RWPE1 (cell line): Measurements from ENCODE around the gene VRK1.

Source experiments
- CTCF ChIA-PET: fragments of 350-600 bp; sonication (Branson Sonifier 250); formaldehyde crosslinking; extraction: SDS; loops from one replicate; lab custom pipeline; 2021; lab: Yijun Ruan, JAX
- POLR2A ChIA-PET: fragments of 400-600 bp; formaldehyde crosslinking; extraction: SDS; loops from one replicate; lab custom pipeline; 2020; ENCODE audit warnings: antibody characterized with exemption; ENCODE audit not compliant: low non-redundant PET; lab: Yijun Ruan, JAX
- DNase-seq: peaks from one replicate; pipeline ENCODE4 v3.0.0; 2012; ENCODE audit warnings: low spot score
- H3K27ac ChIP-seq: fragments of 450-650 bp; 2 replicates; pipeline ENCODE4 v1.5.1; 2017
- CTCF ChIP-seq: fragments of 450-650 bp; conservative IDR thresholded peaks from 2 replicates; pipeline ENCODE4 v1.5.1; 2017; ENCODE audit warnings: low read depth, mild to moderate bottlenecking

The VRK1 gene

DNA sequence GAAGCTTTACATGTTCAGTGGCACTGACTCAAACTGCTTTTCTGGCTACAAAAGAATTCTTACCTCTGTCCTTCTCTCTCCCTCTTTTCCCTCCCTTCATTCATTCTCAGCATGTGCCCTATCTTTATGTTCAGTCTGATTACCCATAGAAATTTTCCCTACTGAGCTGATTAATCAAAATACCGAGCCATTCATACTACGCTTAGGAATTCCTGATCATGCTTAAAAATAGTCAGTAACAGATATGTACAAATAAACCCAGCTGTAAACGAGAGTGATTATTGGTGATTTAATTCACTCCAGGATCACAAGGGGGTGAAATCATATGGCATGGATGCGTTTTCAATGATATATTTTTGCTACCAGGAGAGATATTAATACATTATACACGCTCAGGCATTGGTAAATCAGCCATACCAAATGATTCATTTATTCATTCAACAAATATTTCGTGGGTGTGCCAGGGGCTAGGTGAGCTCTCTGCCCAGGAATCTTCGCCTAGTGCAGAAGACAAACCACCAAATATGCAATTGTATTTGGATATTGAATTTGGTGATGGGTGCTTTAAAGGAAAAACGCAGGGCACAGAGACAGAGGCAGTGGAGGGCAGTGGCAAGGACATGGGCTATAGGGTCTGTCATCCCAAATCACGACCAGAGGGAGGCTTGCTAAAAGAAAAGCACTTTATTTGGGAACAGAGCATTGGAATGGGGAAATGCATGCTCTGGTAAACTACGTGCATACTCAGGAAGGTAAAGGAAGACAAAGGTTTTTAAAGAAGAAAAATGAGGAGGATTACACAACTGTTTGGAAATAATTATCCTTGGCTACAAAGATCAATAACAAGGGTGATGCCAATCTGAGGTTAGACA is 13.9 kb upstream of the VRK1 start:
- peak; percentile 57 for DNase-seq
- ChIA-PET CTCF (no interaction called here), POLR2A (no interaction called here)
- H3K27ac ChIP-seq: no peak overlapping the region
- TF ChIP-seq CTCF: no peak

DNA sequence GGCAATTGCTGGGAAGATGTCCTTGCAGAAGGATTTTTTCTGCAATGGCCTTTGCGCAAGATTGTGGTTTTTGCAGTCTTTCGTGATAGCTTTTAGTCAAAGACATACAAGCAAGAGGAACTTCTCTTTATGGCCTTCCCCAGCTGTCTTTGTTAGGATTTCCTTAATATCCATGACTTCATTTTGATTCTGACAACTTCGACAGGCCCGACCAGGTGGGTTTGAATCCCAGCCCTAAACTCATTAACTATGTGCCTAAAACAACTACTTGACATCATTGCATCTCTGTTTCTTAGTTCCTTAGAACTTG is 13.3 kb upstream of the VRK1 start:
- no peak overlapping the region for H3K27ac ChIP-seq
- TF ChIP-seq CTCF: no peak
- ChIA-PET CTCF (no interaction called here), POLR2A (no interaction called here)
- no peak for DNase-seq

DNA sequence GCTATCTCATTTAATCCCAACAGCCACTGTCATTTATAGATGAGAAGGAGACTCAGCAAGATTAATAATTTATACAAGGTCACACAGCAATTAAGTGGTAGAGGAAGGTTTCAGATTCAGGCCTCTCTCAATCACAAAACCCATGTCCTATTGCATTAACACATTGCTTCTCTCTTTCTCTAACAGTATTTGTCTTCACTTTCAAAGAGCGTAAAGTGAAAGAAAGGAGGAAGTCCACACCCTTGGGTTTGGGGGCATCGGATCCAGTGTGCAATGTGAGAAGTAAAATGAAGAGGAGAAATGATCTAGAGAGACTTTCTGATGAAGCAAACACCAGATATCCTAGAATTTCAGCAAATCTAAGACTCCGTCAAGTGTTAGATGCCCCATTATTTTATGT is 7.0 kb upstream of the VRK1 start:
- no peak overlapping the region for H3K27ac ChIP-seq
- POLR2A ChIA-PET: no interaction called here
- DNase-seq: no peak
- CTCF ChIA-PET: interaction anchor here (0.6 kb wide), 1 partner anchor 449 kb away, joined by 4 read pairs; no protein-coding TSS in a partner anchor
- no peak for TF ChIP-seq CTCF

DNA sequence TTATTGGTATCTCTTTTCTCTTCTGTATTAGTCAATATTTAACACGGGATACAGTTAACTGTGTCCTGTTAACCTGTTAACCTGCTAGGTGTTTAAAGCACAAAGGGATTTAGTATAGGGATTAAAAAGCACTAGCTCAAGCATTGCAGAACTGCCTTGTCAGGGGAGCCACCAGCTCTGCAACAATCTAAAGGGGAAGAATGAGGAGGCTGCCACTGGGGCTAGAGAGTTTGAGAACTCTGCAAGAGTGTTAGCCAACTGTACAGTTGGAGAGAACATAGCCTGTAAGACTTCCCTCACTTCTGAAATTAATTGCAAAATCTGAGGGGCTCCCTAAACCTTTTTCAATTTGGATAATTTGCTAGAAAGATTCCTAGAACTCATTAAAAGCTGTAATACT is 6.5 kb upstream of the VRK1 start:
- CTCF ChIA-PET: no interaction called here
- no peak for TF ChIP-seq CTCF
- H3K27ac ChIP-seq: no peak overlapping the region
- POLR2A ChIA-PET: no interaction called here
- no peak for DNase-seq

DNA sequence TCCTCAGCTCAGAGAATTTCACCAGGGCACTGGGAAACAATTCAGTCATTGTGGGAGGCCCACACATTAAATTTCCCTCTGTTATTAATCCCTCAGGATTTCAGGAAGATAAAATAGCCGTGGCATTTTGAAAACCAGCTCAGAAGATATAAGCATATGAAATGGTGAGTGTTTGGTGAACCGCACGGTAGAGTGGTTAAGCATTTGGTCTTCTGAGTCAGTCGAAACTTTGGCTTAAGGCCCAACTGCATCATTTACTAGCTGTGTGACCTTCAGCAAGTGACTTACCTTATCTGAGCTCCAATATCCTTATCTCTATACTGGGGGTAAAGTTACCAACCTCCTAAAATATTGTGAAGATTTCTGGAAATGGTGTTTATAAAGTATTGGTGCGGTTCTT is 5.2 kb upstream of the VRK1 start:
- CTCF ChIA-PET: no interaction called here
- POLR2A ChIA-PET: no interaction called here

GRCh38 chr14:96792591-96792990 is 4.6 kb upstream of the VRK1 start:
- no peak overlapping the region for H3K27ac ChIP-seq
- TF ChIP-seq CTCF: no peak
- ChIA-PET POLR2A (no interaction called here), CTCF (no interaction called here)
- no peak for DNase-seq

More for the DNA sequence above, 5.2 kb upstream of the VRK1 start:
- TF ChIP-seq CTCF: no peak
- no peak for DNase-seq
- no peak overlapping the region for H3K27ac ChIP-seq
